K562 (cell line): Measurements from ENCODE around the gene RNF6. TPM values are rescaled to one million over a fixed set of nuclear protein-coding genes. Genes with fewer than 3 reads are reported as not detected.

ENCODE experiments used
- ATAC-seq: fragments of 200-7000 bp; cut with Tn5 transposase; 3 replicates; pipeline ENCODE4 v1.9.1; 2020; ENCODE audit warnings: moderate library complexity
- BruUV-seq: library from RNA; stranded (reverse); fragments of 400-500 nt; replicated peaks from 2 replicates; lab custom pipeline; 2021; lab: Mats Ljungman, UMichigan
- CTCF ChIA-PET: fragments of 300-600 bp; formaldehyde crosslinking; extraction: SDS; loops from one replicate; lab custom pipeline; 2021; ENCODE audit warnings: low intra/inter-chr PET ratio; lab: Yijun Ruan, JAX
- POLR2A ChIA-PET: fragments of 300-600, 350-650 bp; sonication (Branson Sonifier 250); formaldehyde crosslinking; extraction: SDS; loops from one replicate; lab custom pipeline; 2021; ENCODE audit warnings: antibody characterized with exemption, inconsistent platforms; lab: Yijun Ruan, JAX
- DNase-seq, 4 experiments: peaks; one replicate each; pipeline versions ENCODE4 v3.0.0 to v3.0.0-alpha.2; 2011 to 2018; ENCODE audit warnings: low spot score in 3 of 4, mixed read lengths in 3 of 4; ENCODE audit errors: extremely low read depth in 1 of 4
- FAIRE-seq: peaks from 2 replicates; lab custom pipeline; 2011; peaks lifted over from hg19 to GRCh38; lab: Jason Lieb, UNC
- H2AFZ ChIP-seq: 2 replicates; pipeline ENCODE4 v1.6.0; 2011; ENCODE audit warnings: low read depth, low read length, control low read depth, inconsistent platforms
- H3K27ac ChIP-seq: fragments of 200-600 bp; 3 replicates; pipeline ENCODE4 v1.8.0; 2011; ENCODE audit warnings: low read depth, mild to moderate bottlenecking, control low read depth, inconsistent platforms, low read length, moderate library complexity, mixed read lengths; ENCODE audit errors: extremely low read depth
- H3K27me3 ChIP-seq, 2 experiments: fragments of 300-600 bp in 1 of 2; 2 replicates in 1 of 2; 3 replicates in 1 of 2; pipeline versions ENCODE4 v1.6.0 to v1.8.0; 2011; ENCODE audit warnings: inconsistent platforms in 2 of 2, low read length in 2 of 2, mild to moderate bottlenecking in 1 of 2, mixed read lengths in 1 of 2, moderate library complexity in 1 of 2; ENCODE audit not compliant: control insufficient read depth in 2 of 2, insufficient read depth in 2 of 2
- H3K36me3 ChIP-seq: fragments of 300-600 bp; 3 replicates; pipeline ENCODE4 v1.8.0; 2011; ENCODE audit warnings: mild to moderate bottlenecking, low read length, inconsistent platforms; ENCODE audit not compliant: control insufficient read depth, insufficient read depth
- H3K4me1 ChIP-seq, 2 experiments: fragments of 200-600 bp in 1 of 2; replicated peaks in 1 of 2; 2 replicates in 1 of 2; 3 replicates in 1 of 2; pipeline versions ENCODE4 v1.5.1 to v1.8.0; 2011; ENCODE audit warnings: inconsistent platforms in 2 of 2, low read length in 2 of 2, mild to moderate bottlenecking in 1 of 2, mixed read lengths in 1 of 2, moderate library complexity in 1 of 2; ENCODE audit not compliant: control insufficient read depth in 2 of 2, insufficient read depth in 2 of 2
- H3K4me2 ChIP-seq: 2 replicates; pipeline ENCODE4 v1.6.1; 2011; ENCODE audit warnings: low read length, control low read depth, inconsistent platforms, mixed read lengths; ENCODE audit not compliant: insufficient read depth
- H3K4me3 ChIP-seq: fragments of 200-600 bp; sonication (generic), shearing (Covaris generic); 2 replicates; pipeline ENCODE4 v1.5.1; 2016; ENCODE audit warnings: control low read depth, inconsistent platforms
- H3K79me2 ChIP-seq: fragments of 200-600 bp; 3 replicates; pipeline ENCODE4 v1.8.0; 2011; ENCODE audit warnings: low read length, inconsistent platforms; ENCODE audit not compliant: control insufficient read depth, insufficient read depth
- H3K9ac ChIP-seq, 2 experiments: 2 replicates each; pipeline versions ENCODE4 v1.6.0 to v1.6.1; 2011; ENCODE audit warnings: low read depth in 2 of 2, low read length in 2 of 2, control low read depth in 1 of 2, inconsistent platforms in 1 of 2, mild to moderate bottlenecking in 1 of 2, mixed read lengths in 1 of 2; ENCODE audit not compliant: insufficient read depth in 1 of 2
- H3K9me1 ChIP-seq: one replicate; pipeline ENCODE4 v1.6.0; 2011; ENCODE audit warnings: inconsistent platforms, mild to moderate bottlenecking, low read length, moderate library complexity; ENCODE audit not compliant: control insufficient read depth, insufficient read depth
- H3K9me3 ChIP-seq: replicated peaks from 2 replicates; pipeline ENCODE4 v1.5.1; 2011; ENCODE audit warnings: low read depth, low read length, inconsistent platforms; ENCODE audit not compliant: control insufficient read depth, insufficient read depth
- H4K20me1 ChIP-seq: replicated peaks from 2 replicates; pipeline ENCODE4 v1.6.1; 2011; ENCODE audit warnings: low read length, inconsistent platforms, mixed read lengths; ENCODE audit not compliant: control insufficient read depth, insufficient read depth
- CTCF ChIP-seq, 3 experiments: IDR thresholded peaks in 2 of 3; conservative IDR thresholded peaks in 1 of 3; 2 replicates each; pipeline ENCODE4 v1.5.1; 2011 to 2012; ENCODE audit warnings: low read length in 3 of 3, mild to moderate bottlenecking in 3 of 3, control low read depth in 2 of 3, improper control_type of control experiment in 1 of 3, inconsistent platforms in 1 of 3, low read depth in 1 of 3, mixed read lengths in 1 of 3, moderate library complexity in 1 of 3; ENCODE audit not compliant: insufficient read depth in 2 of 3
- ELF1 ChIP-seq: fragments of 200-800 bp; sonication (Bioruptor generic); IDR thresholded peaks from 2 replicates; pipeline ENCODE4 v1.6.1; 2016; ENCODE audit warnings: missing genetic modification characterization, missing compliant biosample characterization
- FOXP1 ChIP-seq: sonication (generic); formaldehyde crosslinking; IDR thresholded peaks from 2 replicates; pipeline ENCODE4 v1.8.0; 2022; ENCODE audit warnings: mild to moderate bottlenecking, missing genetic modification reagents
- NCOA2 ChIP-seq, 2 experiments: fragments of 450-650 bp; IDR thresholded peaks; 2 replicates each; pipeline ENCODE4 v1.6.1; 2018; ENCODE audit warnings: mild to moderate bottlenecking in 2 of 2, moderate library complexity in 1 of 2; ENCODE audit not compliant: partially characterized antibody in 2 of 2
- NCOA4 ChIP-seq: fragments of 450-650 bp; IDR thresholded peaks from 2 replicates; pipeline ENCODE4 v1.6.1; 2018; ENCODE audit warnings: mild to moderate bottlenecking; ENCODE audit not compliant: partially characterized antibody
- NFXL1 ChIP-seq: fragments of 450-650 bp; formaldehyde crosslinking; IDR thresholded peaks from 2 replicates; pipeline ENCODE4 v1.4.0; 2021; ENCODE audit warnings: mild to moderate bottlenecking
- PHB ChIP-seq: fragments of 250-450 bp; sonication (Bioruptor Pico); IDR thresholded peaks from 2 replicates; pipeline ENCODE4 v1.5.0; 2021
- SAFB2 ChIP-seq: fragments of 200-400 bp; formaldehyde crosslinking; IDR thresholded peaks from 2 replicates; pipeline ENCODE4 v1.6.1; 2018; ENCODE audit warnings: borderline replicate concordance, low read length, low read depth, moderate library complexity; ENCODE audit not compliant: severe bottlenecking
- SMAD3 ChIP-seq: fragments of 450-650 bp; formaldehyde crosslinking; conservative IDR thresholded peaks from 2 replicates; pipeline ENCODE4 v1.4.0; 2020; ENCODE audit warnings: mild to moderate bottlenecking
- SRSF1 ChIP-seq: fragments of 200-400 bp; formaldehyde crosslinking; IDR thresholded peaks from 2 replicates; pipeline ENCODE4 v1.6.1; 2017; ENCODE audit warnings: mild to moderate bottlenecking, low read depth, low read length, moderate library complexity
- YBX1 ChIP-seq: fragments of 450-650 bp; IDR thresholded peaks from 2 replicates; pipeline ENCODE4 v1.7.1; 2016; ENCODE audit warnings: mild to moderate bottlenecking
- ZBTB11 ChIP-seq, 3 experiments: fragments of 200-800 bp in 1 of 3; fragments of 250-450 bp in 1 of 3; fragments of 450-650 bp in 1 of 3; sonication (Bioruptor Pico) in 1 of 3; sonication (Bioruptor generic) in 1 of 3; formaldehyde crosslinking in 1 of 3; IDR thresholded peaks; 2 replicates each; pipeline versions ENCODE4 v1.6.1 to v1.8.0; 2016 to 2022; ENCODE audit warnings: mild to moderate bottlenecking in 2 of 3, missing genetic modification characterization in 2 of 3, missing compliant biosample characterization in 1 of 3, moderate library complexity in 1 of 3
- ZBTB34 ChIP-seq: fragments of 250-450 bp; sonication (Bioruptor Pico); IDR thresholded peaks from 2 replicates; pipeline ENCODE4 v1.8.0; 2021; ENCODE audit warnings: mild to moderate bottlenecking, moderate library complexity
- ZC3H8 ChIP-seq: fragments of 450-650 bp; IDR thresholded peaks from 2 replicates; pipeline ENCODE4 v1.6.1; 2017
- ZNF263 ChIP-seq: sonication (generic); formaldehyde crosslinking; IDR thresholded peaks from 2 replicates; pipeline ENCODE4 v1.8.0; 2022; ENCODE audit warnings: mild to moderate bottlenecking, missing genetic modification reagents, borderline replicate concordance
- ZNF316 ChIP-seq: fragments of 450-650 bp; IDR thresholded peaks from 2 replicates; pipeline ENCODE4 v1.6.1; 2016
- ZNF444 ChIP-seq: fragments of 250-450 bp; sonication (Bioruptor Pico); IDR thresholded peaks from 2 replicates; pipeline ENCODE4 v1.4.0; 2020; ENCODE audit warnings: mild to moderate bottlenecking, moderate library complexity
- WGBS: fragments of 100-300 bp; shearing (Covaris generic); methylation state at CpG from one replicate; pipeline ENCODE4 v1.1.6; 2016; ENCODE audit warnings: low coverage, mixed read lengths; ENCODE audit not compliant: insufficient coverage; ENCODE audit errors: missing lambda C conversion rate; 5-methylcytosine and 5-hydroxymethylcytosine counted together
- in situ Hi-C: fragments of 300-500 bp; cut with MboI; formaldehyde crosslinking; loops from 4 replicates; pipeline ENCODE4 v1.15.0; 2018; ENCODE audit warnings: inconsistent platforms, mixed read lengths
- intact Hi-C: fragments of 100-400 bp; cut with micrococcal nuclease; formaldehyde crosslinking; loops from 2 replicates; pipeline ENCODE4 v1.14.2; 2022
- polyA plus RNA-seq, 8 experiments: library from polyadenylated mRNA; depleted of rRNA in 4 of 8; stranded (reverse) in 5 of 8; unstranded in 3 of 8; fragments of >200 nt; fragmentation: Nextera tagmentation in 2 of 8; fragmentation: Illumina TruSeq in 1 of 8; extraction: Ambion mirVana in 2 of 8; extraction: Trizol in 1 of 8; gene quantifications; 2 replicates each; pipeline versions ENCODE4 v1.2.1 to v1.2.3, GENCODE V29; 2011 to 2014; ENCODE audit warnings: inconsistent platforms in 1 of 8, missing spikeins in 1 of 8
- total RNA-seq, 7 experiments: library from RNA; depleted of rRNA in 6 of 7; stranded (reverse); fragments of >200 nt in 6 of 7; fragmentation: Illumina TruSeq in 2 of 7; extraction: Trizol in 2 of 7; gene quantifications; 2 replicates each; pipeline versions ENCODE4 v1.2.1 to v1.2.3, GENCODE V29; 2011 to 2021; ENCODE audit warnings: low replicate concordance in 1 of 7

RNF6 gene
- total and polyA plus RNA-seq, 9 of the 15 experiments (the other 6 are each of a cell fraction or from before 2014, with no cell fraction given), result 12.0 to 31.4 (median 22.3) TPM

GRCh38 chr13:26208287-26208686, 13.8 kb downstream of the RNF6 start:
- Histone ChIP-seq H3K9me1 (no peaks in the 10 kb centered on the region), H3K4me3 (no peak overlapping the region), H3K27ac (no peak overlapping the region), H3K79me2 (no peaks in the 10 kb centered on the region), H3K4me1 (no peaks in the 10 kb centered on the region), H4K20me1 (no peaks in the 10 kb centered on the region), H3K9me3 (no peaks in the 10 kb centered on the region), H3K9ac (no peak overlapping the region), H2AFZ (no peak overlapping the region), H3K27me3 (no peaks in the 10 kb centered on the region), H3K36me3 (peaks cover 38% of the 10 kb centered on the region; the same call in 2 of the 3 replicates), H3K4me2 (no peak overlapping the region)
- DNase-seq (no peak), FAIRE-seq (no peak), ATAC-seq (no peak)
- no TSS peak for BruUV-seq
- ChIA-PET CTCF (no interaction called here), POLR2A (interaction anchor here (0.8 to 1.0 kb wide), 2 partner anchors 8 to 12 kb away, joined by 3 to 4 read pairs; no protein-coding TSS in a partner anchor)
- in situ Hi-C loops (no loop called here), intact Hi-C loops (no loop called here)
- WGBS, result 92% methylated on average over 1 of the region's 1 CpG
- TF ChIP-seq SMAD3 (CRISPR knock-in tag) (no peak), ZBTB34 (no peak), ZBTB11 (CRISPR knock-in tag; IDR thresholded peaks at IDR 0.05) (no peak), NCOA4 (no peak), ZNF316 (no peak), NCOA2 (IDR thresholded peaks at IDR 0.05; ENCODE audit: partially characterized antibody in 2 of 2) (no peak), ZNF444 (CRISPR knock-in tag) (no peak), ZNF263 (no peak), NFXL1 (CRISPR knock-in tag) (no peak), PHB (CRISPR knock-in tag) (no peak), ELF1 (no peak), SRSF1 (no peak), YBX1 (no peak), ZC3H8 (no peak), SAFB2 (no peak), CTCF (IDR thresholded peaks at IDR 0.05 in 2 of 3, conservative IDR thresholded peaks at IDR 0.05 in 1 of 3; ENCODE audit: insufficient read depth in 2 of 3, low read depth in 1 of 3, low read length in 3 of 3) (no peak), FOXP1 (CRISPR knock-in tag) (no peak)
